HG02759 (cell line): ENCODE data around the gene UCN2.

ENCODE experiments used
- ATAC-seq: cut with Tn5 transposase; IDR thresholded peaks from one replicate; pipeline ENCODE4 v1.9.1; 2021; ENCODE audit warnings: mild to moderate bottlenecking, moderate library complexity; ENCODE audit not compliant: unreplicated experiment

The UCN2 gene

GRCh38 chr3:48591886-48592518 is 28.4 kb upstream of the UCN2 start:
- no peak for ATAC-seq

- no peak for ATAC-seq
Measured at GRCh38 chr3:48591436-48591835, 27.9 kb upstream of the UCN2 start.

- ATAC-seq, result no peak
Measured at GRCh38 chr3:48588230-48588629, 24.6 kb upstream of the UCN2 start.

- ATAC-seq, result no peak
Measured at GRCh38 chr3:48587686-48588085, 24.1 kb upstream of the UCN2 start.

- no peak for ATAC-seq
Measured at GRCh38 chr3:48585411-48585810, 21.8 kb upstream of the UCN2 start.

GRCh38 chr3:48584836-48585235 is 21.3 kb upstream of the UCN2 start:
- ATAC-seq, result no peak

GRCh38 chr3:48581621-48582481 is 18.3 kb upstream of the UCN2 start:
- no peak for ATAC-seq

- ATAC-seq, result no peak
Measured at GRCh38 chr3:48576647-48577046, 13.1 kb upstream of the UCN2 start.

GRCh38 chr3:48575366-48575765 is 11.8 kb upstream of the UCN2 start:
- no peak for ATAC-seq

- ATAC-seq, result no peak
Measured at GRCh38 chr3:48573973-48574585, 10.5 kb upstream of the UCN2 start.

- no peak for ATAC-seq
Measured at GRCh38 chr3:48572517-48572916, 8.9 kb upstream of the UCN2 start.

GRCh38 chr3:48571938-48572337 is 8.4 kb upstream of the UCN2 start:
- no peak for ATAC-seq

- no peak for ATAC-seq
Measured at GRCh38 chr3:48569808-48570450, 6.3 kb upstream of the UCN2 start.

- no peak for ATAC-seq
Measured at GRCh38 chr3:48569400-48569799, 5.8 kb upstream of the UCN2 start.

- no peak for ATAC-seq
Measured at GRCh38 chr3:48568476-48568875, 4.9 kb upstream of the UCN2 start.

- ATAC-seq, result no peak
Measured at GRCh38 chr3:48567500-48567899, 3.9 kb upstream of the UCN2 start.

GRCh38 chr3:48567090-48567489 is 3.5 kb upstream of the UCN2 start:
- no peak for ATAC-seq

- no peak for ATAC-seq
Measured at GRCh38 chr3:48566401-48566760, 2.8 kb upstream of the UCN2 start.

- no peak for ATAC-seq
Measured at GRCh38 chr3:48565591-48566400, 2.2 kb upstream of the UCN2 start.

- no peak for ATAC-seq
Measured at GRCh38 chr3:48565186-48565585, 1.6 kb upstream of the UCN2 start.

- no peak for ATAC-seq
Measured at GRCh38 chr3:48564667-48565066, 1.1 kb upstream of the UCN2 start.
